HG03159 (cell line): Measurements from ENCODE around the gene ATP5PD.
"Not testable (repeated sequence)": the region's sequence is repeated elsewhere in the genome, so short reads cannot be mapped to it uniquely, and the experiment has no call there.

Experiments
- ATAC-seq: cut with Tn5 transposase; IDR thresholded peaks from one replicate; pipeline ENCODE4 v1.9.1; 2021; ENCODE audit warnings: mild to moderate bottlenecking, moderate library complexity; ENCODE audit not compliant: unreplicated experiment

Gene ATP5PD

DNA sequence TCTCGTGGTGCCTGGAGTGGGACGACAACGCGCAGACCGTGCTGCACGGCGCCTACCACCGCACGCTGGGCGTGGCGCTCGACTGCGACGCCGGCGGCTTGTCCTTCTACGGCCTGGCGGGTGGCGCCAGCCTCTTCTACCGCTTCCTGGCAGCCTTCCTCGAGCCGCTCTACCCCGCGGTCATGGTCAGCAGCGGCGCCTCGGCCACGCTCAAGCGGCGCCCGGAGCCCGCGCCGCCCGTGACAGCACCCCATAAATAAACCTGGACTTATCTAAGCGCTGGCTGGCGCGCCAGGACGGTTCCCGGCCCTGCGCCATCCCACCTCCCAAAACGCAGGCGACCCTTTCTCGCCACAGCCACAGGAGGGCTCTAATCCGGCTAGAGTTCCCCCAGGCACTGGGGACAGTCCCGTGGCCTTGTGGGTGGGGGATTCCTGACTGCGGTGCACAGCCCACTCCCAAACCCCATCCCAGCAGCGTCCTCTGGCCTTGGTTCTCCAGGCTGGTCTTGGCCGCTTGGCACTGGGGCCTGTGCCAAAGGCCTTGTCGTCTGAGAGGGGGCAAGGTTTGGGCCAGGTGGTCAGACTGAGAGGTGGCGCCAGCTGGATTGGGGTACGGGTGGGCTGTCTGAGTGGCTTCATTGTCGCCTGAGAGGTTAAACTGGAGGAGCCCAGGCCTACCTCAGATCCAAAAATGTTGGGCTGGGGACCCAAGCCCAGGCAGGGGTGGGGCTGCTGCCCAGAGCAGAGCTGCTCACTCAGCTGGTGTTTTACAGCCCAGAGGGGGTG, 30.9 kb upstream of the ATP5PD start:
- ATAC-seq: peak; percentile 37

GRCh38 chr17:75077072-75077495, 30.3 kb upstream of the ATP5PD start:
- ATAC-seq: no peak

DNA sequence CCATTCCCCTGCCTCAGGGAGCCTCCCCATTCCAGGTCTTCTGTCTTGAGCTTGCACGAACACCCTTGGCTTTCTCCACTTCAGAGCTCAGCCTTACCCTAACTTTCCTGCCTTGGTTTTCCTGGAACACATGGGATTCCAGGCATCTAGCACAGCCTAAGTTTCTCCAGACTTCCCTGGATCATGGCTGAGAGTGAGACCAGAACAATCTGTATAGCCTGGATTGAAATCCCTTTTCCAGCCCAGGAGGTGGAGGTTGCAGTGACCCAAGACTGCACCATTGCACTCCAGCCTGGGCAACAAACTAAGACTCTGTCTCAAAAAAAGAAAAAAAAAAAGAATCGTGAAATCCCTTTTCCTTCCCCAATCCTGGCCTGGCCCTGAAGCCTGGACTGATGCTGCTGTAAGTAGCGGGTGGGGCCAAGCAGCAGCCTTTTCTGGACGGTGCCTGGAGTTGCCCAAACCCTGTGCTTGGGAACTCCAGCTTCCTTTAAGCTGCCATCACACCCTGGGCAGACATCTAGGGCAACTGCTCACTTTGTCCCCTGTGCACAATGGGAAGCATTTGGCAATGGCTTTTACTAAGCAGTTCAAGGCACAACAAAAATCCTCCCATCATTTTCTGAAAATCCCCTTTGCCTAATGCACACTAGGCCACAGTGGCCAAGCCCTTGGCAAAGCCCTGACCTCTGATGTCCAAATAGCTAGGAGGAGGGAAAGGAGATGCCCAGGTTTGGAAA, 29.0 kb upstream of the ATP5PD start:
- no peak for ATAC-seq

GRCh38 chr17:75074532-75074931, 27.8 kb upstream of the ATP5PD start:
- ATAC-seq: no peak

GRCh38 chr17:75073618-75074047, 26.9 kb upstream of the ATP5PD start:
- ATAC-seq: no peak

GRCh38 chr17:75072909-75073308, 26.1 kb upstream of the ATP5PD start:
- not testable (repeated sequence) for ATAC-seq

DNA sequence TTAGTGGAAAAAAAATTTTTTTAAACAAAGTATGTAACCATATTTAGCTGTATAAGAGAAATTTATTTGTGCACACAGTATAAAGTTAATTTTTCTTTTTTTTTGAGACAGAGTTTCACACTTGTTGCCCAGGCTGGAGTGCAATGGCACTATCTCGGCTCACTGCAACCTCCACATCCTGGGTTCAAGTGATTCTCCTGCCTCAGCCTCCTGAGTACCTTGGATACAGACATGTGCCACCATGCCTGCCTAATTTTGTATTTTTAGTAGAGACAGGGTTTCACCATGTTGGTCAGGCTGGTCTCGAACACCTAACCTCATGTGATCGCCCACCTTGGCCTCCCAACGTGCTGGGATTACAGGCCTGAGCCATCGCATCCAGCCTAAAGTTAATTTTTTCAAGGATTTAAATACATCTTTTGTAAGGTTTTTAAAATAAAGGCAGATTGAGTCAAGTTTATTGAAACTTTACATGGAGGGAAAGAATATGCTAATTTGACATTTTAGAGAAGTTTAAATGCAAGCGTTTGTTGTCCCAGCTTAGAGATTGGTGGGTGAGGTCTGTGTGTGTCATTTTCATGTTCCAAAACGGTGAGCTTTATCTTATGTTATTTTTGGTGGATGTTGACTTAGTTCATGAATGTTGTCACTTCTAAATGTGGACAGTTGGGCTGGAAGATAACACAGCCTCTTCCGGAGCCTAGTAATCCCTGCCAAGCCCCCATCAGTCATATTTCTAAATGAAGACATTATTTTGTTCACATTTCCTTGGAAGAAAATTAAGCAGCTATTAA, 24.9 kb upstream of the ATP5PD start:
- ATAC-seq: not testable (repeated sequence)

GRCh38 chr17:75069783-75070182, 23.0 kb upstream of the ATP5PD start:
- no peak for ATAC-seq

- ATAC-seq: no peak
These were observed 22.0 kb upstream of the ATP5PD start for GRCh38 chr17:75068750-75069149.

GRCh38 chr17:75067856-75068255, 21.1 kb upstream of the ATP5PD start:
- ATAC-seq: no peak

DNA sequence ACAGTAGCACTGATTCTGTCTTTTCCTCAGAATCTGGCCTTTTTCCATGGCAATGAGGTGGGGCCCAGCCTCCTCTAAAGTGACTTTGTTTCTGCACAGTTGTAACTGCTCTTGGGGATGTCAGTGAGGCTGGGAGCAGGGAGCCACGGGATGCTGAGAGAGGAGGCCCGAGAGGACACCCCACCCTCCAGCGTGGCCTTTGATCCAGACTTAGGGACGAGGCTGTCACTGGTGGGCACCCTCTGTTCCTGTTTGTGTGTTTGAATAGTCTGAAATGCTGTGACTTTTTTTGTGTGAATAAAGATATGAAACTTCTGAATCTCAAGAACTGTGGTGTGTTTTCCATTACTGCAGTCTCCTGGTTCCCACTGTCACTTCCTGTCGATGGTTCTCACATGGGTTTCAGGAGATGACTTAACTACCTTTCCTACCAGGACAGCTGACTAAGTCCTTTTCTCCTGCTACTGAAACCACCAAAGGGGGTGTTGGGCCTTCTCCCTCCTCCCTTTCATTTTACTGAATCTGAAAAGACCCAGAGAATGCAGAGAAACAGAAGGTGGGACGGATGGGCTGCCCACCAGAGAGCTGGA, 18.9 kb upstream of the ATP5PD start:
- no peak for ATAC-seq

DNA sequence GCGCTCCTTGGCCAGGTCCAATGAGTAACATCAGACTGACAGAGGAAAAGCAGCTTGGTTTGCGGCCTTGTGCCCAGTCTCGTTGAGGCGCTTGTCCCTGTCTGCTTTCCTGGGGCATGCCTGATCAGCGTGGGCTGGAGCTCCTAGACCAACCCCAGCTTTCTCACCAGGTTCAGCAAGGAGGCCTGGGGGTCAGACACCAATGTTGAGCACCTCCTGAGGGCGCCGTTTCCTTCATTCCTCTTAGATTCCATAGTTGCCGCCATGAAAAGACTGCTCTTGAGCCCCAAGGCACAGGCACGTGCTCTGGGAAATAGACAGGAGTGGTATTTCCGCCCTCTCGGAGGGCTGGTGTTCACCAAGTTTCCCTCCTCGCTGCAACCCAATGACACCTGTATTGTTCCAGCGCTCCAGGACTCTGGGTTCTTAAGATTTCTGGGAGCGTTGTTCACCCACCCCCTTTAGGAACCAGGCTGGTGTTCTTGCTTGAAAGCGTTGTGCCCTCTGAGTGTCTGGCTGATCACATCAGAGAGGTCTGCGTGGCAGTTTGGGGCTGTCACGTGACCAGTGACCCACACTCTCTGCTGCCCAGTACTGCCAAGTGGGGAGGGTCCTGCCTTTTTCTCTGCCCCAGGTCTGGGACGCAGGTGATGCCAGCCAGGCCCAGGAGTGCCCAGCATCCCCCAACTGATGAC, 18.2 kb upstream of the ATP5PD start:
- no peak for ATAC-seq

DNA sequence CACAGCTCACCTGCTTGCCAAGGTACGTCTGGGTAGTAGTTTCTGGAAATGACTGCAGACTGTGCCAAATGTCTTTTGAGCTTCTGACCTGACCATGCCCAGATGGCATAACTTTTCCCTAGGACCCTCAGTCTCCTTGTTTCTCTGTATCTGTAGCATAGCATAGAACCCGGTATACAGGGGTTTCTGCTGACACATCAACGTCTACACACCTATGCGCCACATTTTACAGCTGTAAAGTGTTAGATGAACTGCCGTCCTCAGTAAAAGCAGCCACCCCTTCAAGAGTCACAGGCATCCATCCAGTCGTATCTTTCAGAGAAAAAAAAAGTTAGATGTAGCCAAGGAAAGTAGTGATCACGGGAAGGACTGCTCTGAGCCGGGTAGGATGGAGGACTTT, 17.7 kb upstream of the ATP5PD start:
- no peak for ATAC-seq

GRCh38 chr17:75064040-75064439, 17.3 kb upstream of the ATP5PD start:
- no peak for ATAC-seq

GRCh38 chr17:75063626-75064025, 16.9 kb upstream of the ATP5PD start:
- ATAC-seq: no peak

- ATAC-seq: no peak
These were observed 16.4 kb upstream of the ATP5PD start for GRCh38 chr17:75063201-75063600.

GRCh38 chr17:75061618-75062017, 14.8 kb upstream of the ATP5PD start:
- no peak for ATAC-seq

DNA sequence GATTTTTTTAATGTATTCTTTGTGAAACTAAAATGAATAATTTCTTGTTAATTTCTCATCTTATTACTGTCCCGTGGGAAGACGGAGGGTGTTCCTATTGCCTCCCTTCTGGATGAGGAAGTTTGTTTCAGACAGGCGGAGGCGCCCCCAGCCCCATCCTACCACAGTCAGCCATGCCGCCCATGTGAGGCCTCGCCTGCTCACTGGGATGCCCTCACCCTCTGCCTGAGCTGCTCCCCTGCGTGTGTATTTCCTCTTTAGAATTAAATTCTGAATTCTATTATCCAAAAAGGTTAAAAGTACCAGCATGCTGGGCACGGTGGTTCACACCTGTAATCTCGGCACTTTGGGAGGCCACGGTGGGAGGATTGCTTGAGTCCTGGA, 14.3 kb upstream of the ATP5PD start:
- no peak for ATAC-seq

- no peak for ATAC-seq
These were observed 13.8 kb upstream of the ATP5PD start for GRCh38 chr17:75060434-75061054.
